DND-41 (cell line): ENCODE data around the gene ME3.

ENCODE experiments used
- EZH2 ChIP-seq: IDR thresholded peaks from 3 replicates; pipeline ENCODE4 v1.6.1; 2012; ENCODE audit warnings: borderline replicate concordance, low read depth, mild to moderate bottlenecking, moderate library complexity, low read length, inconsistent platforms; ENCODE audit not compliant: severe bottlenecking
- TF ChIP-seq, protein P1 (sequence below): IDR thresholded peaks from 2 replicates; pipeline ENCODE4 v1.5.1; 2012; ENCODE audit warnings: borderline replicate concordance, low read length, moderate library complexity, mild to moderate bottlenecking; ENCODE audit not compliant: poor library complexity, severe bottlenecking; ENCODE audit errors: extremely low read depth

DNA sequence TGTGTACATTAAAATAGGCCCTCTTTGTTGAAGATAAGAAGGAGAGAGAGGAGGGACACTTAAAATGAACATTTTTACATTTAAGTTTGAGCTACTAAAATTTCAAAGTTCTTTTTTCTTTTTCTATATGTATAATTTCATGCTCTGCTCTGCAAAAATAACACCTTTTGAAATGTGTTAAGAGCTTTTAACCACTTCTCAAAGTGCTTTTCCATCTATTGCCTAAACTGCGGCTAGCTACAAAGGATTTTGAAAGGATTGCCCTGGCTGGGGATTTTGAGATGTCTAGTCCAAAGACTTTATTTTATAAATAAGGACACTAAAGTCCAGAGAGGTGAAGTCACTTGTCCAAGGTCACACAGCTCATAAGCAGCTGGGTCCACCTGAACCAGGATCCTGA is 159.3 kb downstream of the ME3 start:
- TF ChIP-seq, protein P1, sequence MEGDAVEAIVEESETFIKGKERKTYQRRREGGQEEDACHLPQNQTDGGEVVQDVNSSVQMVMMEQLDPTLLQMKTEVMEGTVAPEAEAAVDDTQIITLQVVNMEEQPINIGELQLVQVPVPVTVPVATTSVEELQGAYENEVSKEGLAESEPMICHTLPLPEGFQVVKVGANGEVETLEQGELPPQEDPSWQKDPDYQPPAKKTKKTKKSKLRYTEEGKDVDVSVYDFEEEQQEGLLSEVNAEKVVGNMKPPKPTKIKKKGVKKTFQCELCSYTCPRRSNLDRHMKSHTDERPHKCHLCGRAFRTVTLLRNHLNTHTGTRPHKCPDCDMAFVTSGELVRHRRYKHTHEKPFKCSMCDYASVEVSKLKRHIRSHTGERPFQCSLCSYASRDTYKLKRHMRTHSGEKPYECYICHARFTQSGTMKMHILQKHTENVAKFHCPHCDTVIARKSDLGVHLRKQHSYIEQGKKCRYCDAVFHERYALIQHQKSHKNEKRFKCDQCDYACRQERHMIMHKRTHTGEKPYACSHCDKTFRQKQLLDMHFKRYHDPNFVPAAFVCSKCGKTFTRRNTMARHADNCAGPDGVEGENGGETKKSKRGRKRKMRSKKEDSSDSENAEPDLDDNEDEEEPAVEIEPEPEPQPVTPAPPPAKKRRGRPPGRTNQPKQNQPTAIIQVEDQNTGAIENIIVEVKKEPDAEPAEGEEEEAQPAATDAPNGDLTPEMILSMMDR: no peak
- no peak for TF ChIP-seq EZH2
